ENCODE results near the gene MROH2B.
"Not testable (repeated sequence)": the region's sequence is repeated elsewhere in the genome, so short reads cannot be mapped to it uniquely, and the experiment has no call there.

MROH2B gene

DNA sequence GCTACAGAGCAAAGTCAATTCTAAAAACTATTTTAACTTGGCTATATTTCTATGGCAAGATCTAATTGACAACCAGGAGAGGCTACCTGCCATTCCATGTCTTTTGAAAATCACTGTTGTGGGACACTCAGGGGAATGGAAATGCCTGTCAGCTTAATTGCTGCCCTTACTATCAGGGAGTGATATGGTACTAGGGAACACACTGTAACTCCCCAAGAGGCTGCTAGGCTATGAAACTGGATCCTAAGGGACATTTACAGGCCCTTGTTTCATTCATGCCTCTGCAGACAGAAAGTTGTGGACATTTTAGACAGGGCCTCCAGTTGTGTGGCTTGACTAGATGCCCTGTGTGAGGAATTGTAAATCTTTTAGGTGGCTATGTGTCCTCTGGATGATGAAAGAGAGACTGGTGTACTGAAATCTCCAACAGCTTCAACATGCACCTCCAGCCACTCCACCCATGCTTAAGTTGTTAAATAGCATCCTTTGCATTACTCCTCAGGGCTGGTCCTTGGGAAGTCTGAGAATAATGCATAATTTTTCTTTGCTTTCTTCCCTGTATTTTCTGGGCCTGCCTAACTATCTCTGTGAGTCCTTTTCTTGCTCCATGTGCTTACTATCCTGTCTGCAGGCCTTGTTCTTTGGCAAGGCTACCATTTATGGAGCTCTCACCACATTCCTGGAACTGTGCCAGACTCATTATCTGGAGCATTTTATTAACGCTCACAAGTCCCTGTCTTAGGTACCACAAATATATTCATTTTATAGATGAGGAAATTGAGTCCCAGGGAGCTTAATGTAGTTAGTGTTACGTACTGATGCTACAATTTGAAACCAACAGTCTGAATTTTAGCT is 3.2 kb downstream of the MROH2B start:
- H3K27me3 Mint-ChIP-seq (ENCODE audit: low read depth), result no peaks in the 10 kb centered on the region
- H3K9me3 Mint-ChIP-seq, result peaks cover 5% of the 10 kb centered on the region
- no peak for DNase-seq (ENCODE audit: low spot score)
- no peak overlapping the region for H3K4me3 Mint-ChIP-seq
- H3K36me3 Mint-ChIP-seq (ENCODE audit: low read depth), result no peaks in the 10 kb centered on the region
- no peak overlapping the region for H3K27ac Mint-ChIP-seq
- H3K4me1 Mint-ChIP-seq (ENCODE audit: low read depth), result peaks cover 3% of the 10 kb centered on the region

DNA sequence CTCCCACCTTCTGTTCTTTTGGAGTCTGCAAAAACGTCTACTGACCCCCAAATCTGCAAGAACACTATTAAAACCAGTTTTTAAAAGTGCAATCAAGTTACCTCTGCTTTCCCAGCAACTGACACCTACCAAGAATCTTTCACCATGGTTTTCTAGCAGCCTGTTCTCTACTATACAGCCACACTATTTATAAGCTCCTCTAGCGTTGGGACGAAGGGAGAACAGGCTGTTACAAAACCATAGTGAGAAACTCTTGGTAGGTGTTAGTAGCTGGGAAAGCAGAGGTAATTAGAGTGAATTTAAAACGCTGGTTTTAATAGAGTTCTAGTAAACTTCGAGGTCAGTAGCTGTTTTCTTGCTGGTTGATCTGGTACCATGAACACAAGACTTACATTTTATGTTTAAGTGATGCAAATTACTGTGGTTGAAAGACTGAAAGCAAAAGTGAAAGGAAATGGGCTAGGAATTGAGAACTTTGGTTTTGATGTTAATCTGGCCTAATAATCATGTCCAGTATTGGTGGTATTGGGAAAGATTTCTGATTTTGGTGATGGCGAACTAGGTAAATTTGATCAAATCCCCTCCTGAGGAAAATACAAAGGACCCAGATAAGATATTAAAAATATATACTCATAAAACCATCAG is 5.3 kb downstream of the MROH2B start:
- Mint-ChIP-seq H3K4me1 (ENCODE audit: low read depth) (peaks cover 3% of the 10 kb centered on the region), H3K4me3 (no peak overlapping the region), H3K27me3 (ENCODE audit: low read depth) (no peaks in the 10 kb centered on the region), H3K36me3 (ENCODE audit: low read depth) (no peaks in the 10 kb centered on the region), H3K27ac (no peak overlapping the region), H3K9me3 (no peaks in the 10 kb centered on the region)
- no peak for DNase-seq (ENCODE audit: low spot score)

DNA sequence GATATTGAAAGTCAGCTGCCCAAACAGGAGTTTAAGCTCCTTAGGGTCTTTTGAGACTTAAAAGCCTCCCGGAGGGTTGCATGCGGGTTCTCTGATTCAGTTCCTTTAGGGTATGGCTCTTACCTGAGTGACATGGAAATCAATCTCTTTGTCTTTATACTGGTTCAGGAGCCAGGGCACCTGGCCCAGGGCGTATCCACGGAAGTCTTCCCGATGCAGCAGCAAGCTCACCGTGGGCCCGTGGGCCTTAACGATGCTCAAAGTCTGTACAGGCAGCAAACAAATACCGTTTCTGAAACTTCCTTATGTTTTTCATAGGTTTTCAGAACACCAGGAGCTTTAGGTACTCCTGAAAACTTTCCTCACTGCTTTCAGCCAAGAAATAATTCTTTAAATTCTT is 13.2 kb downstream of the MROH2B start:
- Mint-ChIP-seq H3K36me3 (ENCODE audit: low read depth) (no peaks in the 10 kb centered on the region), H3K4me3 (no peak overlapping the region), H3K27me3 (ENCODE audit: low read depth) (no peaks in the 10 kb centered on the region), H3K27ac (no peak overlapping the region), H3K9me3 (no peaks in the 10 kb centered on the region), H3K4me1 (ENCODE audit: low read depth) (no peaks in the 10 kb centered on the region)
- no peak for DNase-seq (ENCODE audit: low spot score)

DNA sequence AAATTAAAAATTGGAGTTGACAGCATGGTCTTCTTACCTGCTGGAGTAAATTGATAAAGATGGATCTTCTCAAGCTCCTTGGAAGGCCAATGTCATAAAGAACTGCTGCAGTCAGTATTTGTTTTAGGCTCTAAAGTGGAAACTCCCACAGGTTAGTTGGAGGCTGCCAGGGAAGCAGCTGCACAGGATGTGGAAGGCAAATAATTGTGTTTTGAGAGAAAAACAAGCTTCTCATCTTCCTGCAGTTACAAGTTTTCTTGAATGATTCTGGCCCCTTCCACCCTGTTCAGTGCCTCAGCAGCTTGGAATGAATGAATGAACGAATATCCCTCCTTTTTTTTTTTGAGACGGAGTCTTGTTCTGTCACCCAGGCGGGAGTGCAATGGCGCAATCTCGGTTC is 13.9 kb downstream of the MROH2B start:
- H3K4me3 Mint-ChIP-seq, result no peak overlapping the region
- H3K36me3 Mint-ChIP-seq (ENCODE audit: low read depth), result no peaks in the 10 kb centered on the region
- no peaks in the 10 kb centered on the region for H3K27me3 Mint-ChIP-seq (ENCODE audit: low read depth)
- no peak for DNase-seq (ENCODE audit: low spot score)
- H3K4me1 Mint-ChIP-seq (ENCODE audit: low read depth), result no peaks in the 10 kb centered on the region
- no peaks in the 10 kb centered on the region for H3K9me3 Mint-ChIP-seq
- no peak overlapping the region for H3K27ac Mint-ChIP-seq

DNA sequence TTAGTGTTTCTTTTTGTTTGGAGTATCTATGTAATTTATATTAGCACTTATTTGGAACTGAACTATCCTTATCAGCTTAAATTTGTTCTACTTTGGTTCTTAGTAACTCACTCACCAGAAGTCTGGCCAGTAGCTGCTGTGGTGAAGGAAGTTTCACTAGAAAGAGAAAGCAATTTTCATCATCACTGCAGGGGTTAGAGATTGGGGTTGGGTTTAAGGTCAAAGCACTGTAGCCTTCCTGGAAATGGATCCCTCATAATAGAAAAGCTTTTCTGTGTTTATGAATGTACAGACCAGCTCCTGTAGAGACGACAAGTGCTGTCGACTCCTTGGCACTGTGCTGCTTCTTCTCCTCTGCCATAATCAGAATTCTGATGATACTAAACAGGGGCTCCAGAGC is 22.2 kb downstream of the MROH2B start:
- Mint-ChIP-seq H3K36me3 (ENCODE audit: low read depth) (no peaks in the 10 kb centered on the region), H3K4me3 (no peak overlapping the region), H3K4me1 (ENCODE audit: low read depth) (no peaks in the 10 kb centered on the region), H3K27ac (no peak overlapping the region), H3K27me3 (ENCODE audit: low read depth) (no peaks in the 10 kb centered on the region), H3K9me3 (no peaks in the 10 kb centered on the region)
- no peak for DNase-seq (ENCODE audit: low spot score)

DNA sequence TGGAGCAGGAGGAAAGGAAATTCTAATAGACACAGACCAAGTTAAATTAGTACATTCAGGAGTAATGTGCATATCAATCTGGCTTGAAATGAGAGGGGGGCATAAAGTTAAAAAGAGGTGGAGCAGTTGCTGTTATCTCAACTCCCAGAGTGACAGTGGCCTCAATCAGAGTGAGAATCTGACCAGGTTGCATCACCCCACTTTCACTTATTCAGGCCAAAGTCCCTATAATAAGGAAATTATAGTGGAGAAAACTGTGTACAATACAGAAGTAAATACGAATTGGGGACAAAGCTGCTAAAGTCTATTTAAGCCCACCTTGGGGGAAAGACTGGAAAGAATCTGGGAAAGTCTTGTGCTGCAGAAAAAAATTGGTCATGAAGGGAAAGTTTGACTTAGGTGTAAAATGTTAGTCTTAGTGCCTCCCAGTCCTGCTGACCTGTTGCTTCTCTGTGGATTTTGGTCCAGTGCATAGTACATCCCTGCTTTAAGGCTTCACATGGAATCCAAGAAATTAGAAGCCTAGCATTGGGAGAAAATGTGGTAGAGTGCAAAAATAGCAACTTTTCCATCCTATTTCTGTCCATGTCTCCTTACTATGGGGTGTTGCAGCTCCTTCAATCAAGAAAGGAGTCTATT is 27.9 kb downstream of the MROH2B start:
- Mint-ChIP-seq H3K36me3 (ENCODE audit: low read depth) (no peaks in the 10 kb centered on the region), H3K9me3 (no peaks in the 10 kb centered on the region), H3K4me1 (ENCODE audit: low read depth) (no peaks in the 10 kb centered on the region), H3K4me3 (no peak overlapping the region), H3K27me3 (ENCODE audit: low read depth) (no peaks in the 10 kb centered on the region), H3K27ac (no peak overlapping the region)
- DNase-seq (ENCODE audit: low spot score), result no peak

DNA sequence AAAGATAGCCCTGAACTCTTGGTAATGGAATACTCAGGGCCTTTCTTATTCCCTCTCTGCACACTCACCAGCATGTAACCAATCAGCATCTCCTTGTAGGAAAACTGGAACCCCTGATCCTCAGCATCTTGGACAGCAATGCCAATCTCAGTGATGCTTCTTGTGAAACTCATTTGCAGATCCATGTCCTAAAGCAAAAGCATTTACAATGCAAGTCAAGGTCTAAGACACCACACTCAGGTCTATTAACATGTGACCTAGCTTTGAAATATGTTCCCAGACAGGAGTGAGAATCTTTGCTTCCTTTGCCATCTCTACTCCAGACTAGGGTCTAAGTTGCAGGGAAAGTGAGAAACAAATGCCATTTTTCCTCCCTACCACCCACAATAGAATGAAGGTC is 38.2 kb downstream of the MROH2B start:
- Mint-ChIP-seq H3K27me3 (ENCODE audit: low read depth) (no peaks in the 10 kb centered on the region), H3K36me3 (ENCODE audit: low read depth) (no peaks in the 10 kb centered on the region), H3K4me3 (no peak overlapping the region), H3K4me1 (ENCODE audit: low read depth) (no peaks in the 10 kb centered on the region), H3K9me3 (no peaks in the 10 kb centered on the region), H3K27ac (no peak overlapping the region)
- DNase-seq (ENCODE audit: low spot score), result no peak

DNA sequence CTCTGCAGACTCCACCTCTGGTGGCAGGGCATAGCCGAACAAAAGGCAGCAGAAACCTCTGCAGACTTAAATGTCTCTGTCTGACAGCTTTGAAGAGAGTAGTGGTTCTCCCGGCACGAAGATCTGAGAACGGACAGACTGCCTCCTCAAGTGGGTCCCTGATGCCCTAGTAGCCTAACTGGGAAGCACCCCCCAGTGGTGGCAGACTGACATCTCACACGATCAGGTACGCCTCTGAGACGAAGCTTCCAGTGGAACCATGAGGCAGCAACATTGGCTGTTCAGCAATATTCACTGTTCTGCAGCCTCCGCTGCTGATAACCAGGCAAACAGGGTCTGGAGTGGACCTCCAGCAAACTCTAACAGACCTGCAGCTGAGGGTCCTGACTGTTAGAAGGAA is 48.5 kb downstream of the MROH2B start:
- not testable (repeated sequence) for H3K27me3 Mint-ChIP-seq (ENCODE audit: low read depth); H3K4me3 Mint-ChIP-seq; DNase-seq (ENCODE audit: low spot score); H3K4me1 Mint-ChIP-seq (ENCODE audit: low read depth); H3K36me3 Mint-ChIP-seq (ENCODE audit: low read depth); H3K9me3 Mint-ChIP-seq; H3K27ac Mint-ChIP-seq

DNA sequence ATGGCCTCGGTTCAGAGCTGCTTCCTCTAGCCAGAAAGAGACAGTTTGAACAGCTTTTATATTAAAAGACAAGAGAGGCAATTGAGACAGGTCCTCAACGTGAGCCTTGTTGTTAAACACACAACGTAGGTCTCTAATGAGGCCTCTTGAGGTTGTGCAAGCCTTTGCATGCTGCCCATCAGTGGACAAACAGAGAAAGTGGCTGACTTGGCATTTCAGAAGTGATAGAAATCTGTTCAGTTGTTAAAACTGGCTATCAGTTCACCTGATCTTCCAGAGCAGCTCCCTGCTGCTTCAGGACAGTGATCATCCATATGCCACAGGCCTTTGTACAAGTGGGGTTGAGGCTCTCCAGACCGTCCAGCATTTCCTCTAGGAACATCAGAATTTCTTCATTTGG is 58.8 kb downstream of the MROH2B start:
- no peak for DNase-seq (ENCODE audit: low spot score)
- H3K4me3 Mint-ChIP-seq, result no peak overlapping the region
- H3K27me3 Mint-ChIP-seq (ENCODE audit: low read depth), result no peaks in the 10 kb centered on the region
- H3K36me3 Mint-ChIP-seq (ENCODE audit: low read depth), result no peaks in the 10 kb centered on the region
- H3K27ac Mint-ChIP-seq, result no peak overlapping the region
- H3K9me3 Mint-ChIP-seq, result no peaks in the 10 kb centered on the region
- no peaks in the 10 kb centered on the region for H3K4me1 Mint-ChIP-seq (ENCODE audit: low read depth)

DNA sequence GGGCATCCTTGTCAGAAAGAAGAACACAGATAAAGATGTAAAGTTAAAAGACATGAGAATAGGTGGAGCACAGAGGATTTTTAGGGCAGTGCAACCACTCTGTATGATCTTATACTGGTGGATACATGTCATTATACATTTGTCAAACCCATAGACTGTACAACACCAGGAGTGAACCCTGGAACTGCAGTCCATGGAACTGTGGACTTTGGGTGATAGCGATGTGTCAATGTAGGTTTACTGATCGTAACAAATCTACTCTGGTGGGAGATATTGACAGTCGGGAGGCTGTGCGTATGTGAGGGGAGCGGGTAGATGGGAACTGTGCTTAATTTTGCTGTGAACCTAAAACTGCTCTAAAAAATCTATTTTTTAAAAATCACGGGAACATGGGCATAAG is 60.6 kb downstream of the MROH2B start:
- Mint-ChIP-seq H3K27me3 (ENCODE audit: low read depth) (no peaks in the 10 kb centered on the region), H3K4me3 (no peak overlapping the region), H3K36me3 (ENCODE audit: low read depth) (no peaks in the 10 kb centered on the region), H3K27ac (no peak overlapping the region), H3K4me1 (ENCODE audit: low read depth) (no peaks in the 10 kb centered on the region), H3K9me3 (no peaks in the 10 kb centered on the region)
- DNase-seq (ENCODE audit: low spot score), result no peak

DNA sequence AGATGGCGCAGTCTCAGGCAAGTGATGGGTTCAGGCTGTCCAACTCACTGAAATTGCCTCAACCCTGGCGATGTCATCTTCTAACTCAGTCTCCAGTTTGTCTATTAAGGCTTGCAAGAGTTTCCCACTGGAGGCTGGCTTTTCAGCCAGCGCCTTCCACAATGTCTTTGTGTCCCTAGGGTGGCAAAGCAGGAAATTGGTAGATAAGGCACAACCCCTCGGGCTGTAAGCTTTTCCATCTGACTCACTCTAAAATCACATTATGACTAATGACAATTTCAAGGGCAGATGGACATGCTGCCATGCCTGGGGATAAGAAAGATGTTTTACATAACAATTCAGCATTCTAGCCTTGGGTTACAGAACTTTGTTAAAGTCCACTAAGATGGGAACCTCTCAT is 61.9 kb downstream of the MROH2B start:
- Mint-ChIP-seq H3K27me3 (ENCODE audit: low read depth) (no peaks in the 10 kb centered on the region), H3K27ac (no peak overlapping the region), H3K4me1 (ENCODE audit: low read depth) (no peaks in the 10 kb centered on the region), H3K4me3 (no peak overlapping the region), H3K36me3 (ENCODE audit: low read depth) (no peaks in the 10 kb centered on the region), H3K9me3 (no peaks in the 10 kb centered on the region)
- no peak for DNase-seq (ENCODE audit: low spot score)

DNA sequence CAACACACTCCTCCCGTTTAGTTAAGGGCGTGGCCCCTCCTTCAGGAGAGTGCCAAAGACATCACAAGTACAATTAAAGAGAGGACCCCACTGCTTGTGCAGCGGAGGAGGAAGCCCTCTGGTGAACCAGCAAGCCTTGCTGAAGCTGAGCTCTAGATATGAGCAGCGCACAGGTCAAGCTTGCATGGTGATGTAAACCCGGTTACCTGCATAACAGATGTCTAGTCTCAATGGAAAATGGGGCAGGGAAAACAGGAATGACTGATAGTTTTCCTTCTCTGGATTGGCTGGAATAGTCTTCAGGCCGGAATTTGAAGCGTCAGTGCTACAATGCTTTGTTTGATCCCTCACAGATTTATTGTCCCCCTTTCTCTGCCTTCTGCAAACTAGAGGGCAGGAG is 66.2 kb downstream of the MROH2B start:
- no peak overlapping the region for H3K27ac Mint-ChIP-seq
- no peaks in the 10 kb centered on the region for H3K9me3 Mint-ChIP-seq
- no peaks in the 10 kb centered on the region for H3K4me1 Mint-ChIP-seq (ENCODE audit: low read depth)
- H3K27me3 Mint-ChIP-seq (ENCODE audit: low read depth), result no peaks in the 10 kb centered on the region
- no peak overlapping the region for H3K4me3 Mint-ChIP-seq
- no peaks in the 10 kb centered on the region for H3K36me3 Mint-ChIP-seq (ENCODE audit: low read depth)
- no peak for DNase-seq (ENCODE audit: low spot score)

DNA sequence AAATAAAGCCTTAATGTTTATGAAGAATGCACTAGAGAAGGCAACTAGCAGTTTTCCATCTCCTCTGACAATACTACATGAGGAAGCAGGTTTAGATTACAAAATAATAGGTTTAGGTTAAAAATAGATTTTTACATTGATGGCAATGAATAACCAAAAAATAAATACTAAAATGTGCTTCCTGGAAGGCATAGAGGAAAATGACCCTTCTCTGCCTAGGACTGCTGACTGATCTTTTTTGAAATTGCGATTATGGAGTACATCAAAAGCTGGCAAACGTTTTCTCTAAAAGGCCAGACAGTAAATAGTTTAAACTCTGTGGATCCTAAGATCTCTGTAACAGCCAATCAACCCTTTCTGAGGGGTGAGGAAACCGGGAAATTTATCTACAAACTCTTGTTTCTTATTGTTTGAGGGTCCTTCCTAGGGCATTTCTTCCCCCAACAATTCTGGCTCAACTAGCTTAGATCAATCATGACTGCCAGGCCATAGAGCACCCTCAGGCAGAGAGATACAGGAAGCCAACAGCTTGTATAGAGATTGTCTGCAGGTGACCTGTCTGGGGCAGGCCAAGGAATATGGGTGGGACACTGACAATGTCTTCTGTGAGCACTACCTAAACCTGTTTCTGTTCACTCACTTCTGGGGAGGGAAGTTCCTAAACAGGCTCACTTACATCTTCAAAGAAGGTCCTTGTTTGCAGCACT is 67.3 kb downstream of the MROH2B start:
- Mint-ChIP-seq H3K27ac (no peak overlapping the region), H3K4me3 (no peak overlapping the region), H3K27me3 (ENCODE audit: low read depth) (no peaks in the 10 kb centered on the region), H3K4me1 (ENCODE audit: low read depth) (no peaks in the 10 kb centered on the region), H3K36me3 (ENCODE audit: low read depth) (no peaks in the 10 kb centered on the region), H3K9me3 (no peaks in the 10 kb centered on the region)
- DNase-seq (ENCODE audit: low spot score), result no peak

DNA sequence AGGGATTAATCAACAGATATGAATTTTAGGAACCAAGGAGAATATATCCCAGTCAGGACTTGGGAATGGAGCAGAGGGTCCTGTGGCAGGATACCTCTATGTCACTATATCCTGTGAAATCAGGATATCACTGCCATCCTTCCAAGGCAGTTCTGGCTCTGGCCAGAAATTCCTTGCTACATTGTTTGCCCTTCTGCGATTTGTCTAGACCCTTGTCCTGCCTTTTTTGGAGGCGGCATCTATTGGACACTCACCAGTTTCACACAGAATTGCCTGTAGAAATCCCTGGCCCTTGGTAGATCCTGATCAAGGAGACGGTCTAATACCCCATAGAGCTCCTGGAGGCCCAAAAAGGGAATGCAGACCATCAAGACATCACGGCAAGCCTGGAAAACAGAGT is 71.2 kb downstream of the MROH2B start:
- H3K4me3 Mint-ChIP-seq, result no peak overlapping the region
- H3K27me3 Mint-ChIP-seq (ENCODE audit: low read depth), result no peaks in the 10 kb centered on the region
- H3K9me3 Mint-ChIP-seq, result no peaks in the 10 kb centered on the region
- no peaks in the 10 kb centered on the region for H3K36me3 Mint-ChIP-seq (ENCODE audit: low read depth)
- H3K27ac Mint-ChIP-seq, result no peak overlapping the region
- H3K4me1 Mint-ChIP-seq (ENCODE audit: low read depth), result no peaks in the 10 kb centered on the region
- no peak for DNase-seq (ENCODE audit: low spot score)

All from T-helper 2 cell treated with Interferon-gamma antibody and Interleukin-4, amounts not matched to agents 5 μg/mL and 100 μg/mL, for 36 hours (primary cell).